CD1c-positive myeloid dendritic cell (primary cell): ENCODE results near the gene CDRT15L2.
"Not testable (repeated sequence)": the region's sequence is repeated elsewhere in the genome, so short reads cannot be mapped to it uniquely, and the experiment has no call there.

ENCODE experiments used
- DNase-seq: peaks from one replicate; pipeline ENCODE4 v3.0.0-alpha.2; 2016; ENCODE audit errors: extremely low spot score

Gene CDRT15L2

GRCh38 chr17:20579424-20579823 lies at the start of gene CDRT15L2:
CDRT15L2 (plus strand) TSS chr17:20579724; CDS start chr17:20579744, 20 bp downstream.
- not testable (repeated sequence) for DNase-seq

GRCh38 chr17:20530104-20530503 lies 49.4 kb upstream of the CDRT15L2 start:
- not testable (repeated sequence) for DNase-seq

DNA sequence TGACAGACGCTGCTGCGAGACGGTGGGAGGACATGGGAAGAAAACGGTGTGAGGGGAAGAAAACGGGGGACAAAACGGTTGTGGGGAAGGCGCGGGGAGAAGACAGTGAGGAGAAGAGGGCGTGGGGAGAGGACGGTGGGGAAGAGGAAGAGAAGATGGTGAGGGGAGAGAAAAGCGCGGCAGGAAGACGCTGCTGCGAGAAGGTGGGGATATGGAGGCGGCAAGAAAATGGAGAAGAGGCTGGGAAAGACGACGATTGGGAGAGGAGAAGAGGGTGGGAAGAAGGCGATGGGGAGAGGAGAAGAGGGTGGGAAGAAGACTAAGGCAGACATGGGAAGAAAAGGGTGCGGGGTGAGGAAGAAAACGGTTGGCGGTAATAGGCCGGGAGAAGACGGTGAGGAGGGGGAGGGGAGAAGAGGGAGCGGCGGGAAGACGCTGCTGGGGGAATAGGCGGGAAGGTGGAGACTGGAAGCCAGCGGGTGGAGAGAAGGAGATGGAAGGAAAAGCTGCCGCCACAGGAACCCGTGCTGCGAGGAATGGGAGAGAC lies 46.9 kb upstream of the CDRT15L2 start:
- not testable (repeated sequence) for DNase-seq

GRCh38 chr17:20533206-20533605 lies 46.3 kb upstream of the CDRT15L2 start:
- not testable (repeated sequence) for DNase-seq

DNA sequence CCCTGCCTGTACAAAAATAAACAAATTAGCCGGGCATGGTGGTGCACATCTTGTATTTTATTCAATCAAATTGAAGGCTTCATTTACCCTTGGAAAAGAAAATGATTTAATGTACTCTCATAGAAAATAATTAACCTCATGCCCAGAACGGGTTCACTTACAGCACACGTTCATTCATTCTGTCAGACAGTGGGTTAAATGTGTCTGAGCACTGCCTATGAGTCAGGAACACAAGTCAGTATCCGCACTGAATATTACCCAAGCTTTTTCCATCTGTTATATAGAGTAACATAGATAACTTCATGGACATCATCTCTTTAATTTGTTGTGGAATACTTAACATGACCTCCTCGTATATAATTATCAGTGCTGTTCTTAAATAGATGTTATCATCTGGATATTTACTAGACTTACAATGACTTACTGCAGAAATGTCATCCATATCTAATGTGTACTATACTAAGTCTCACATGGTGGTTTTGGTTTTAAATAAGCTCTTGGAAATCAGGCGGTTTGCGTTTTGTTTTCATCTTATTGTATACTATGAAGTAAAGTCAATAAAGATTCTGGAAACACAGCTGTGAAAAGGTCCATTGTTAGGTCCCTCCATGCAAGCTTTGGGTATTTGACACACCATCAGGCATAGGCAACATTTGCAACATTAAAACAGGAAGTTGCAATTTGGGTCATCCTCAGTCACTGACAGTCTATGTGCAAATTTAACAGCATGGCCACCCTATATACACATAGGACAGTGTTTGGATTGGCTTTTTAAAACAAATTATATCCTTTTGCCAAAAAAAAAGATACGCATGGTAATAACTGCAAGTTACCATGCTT lies 44.6 kb upstream of the CDRT15L2 start:
- not testable (repeated sequence) for DNase-seq

DNA sequence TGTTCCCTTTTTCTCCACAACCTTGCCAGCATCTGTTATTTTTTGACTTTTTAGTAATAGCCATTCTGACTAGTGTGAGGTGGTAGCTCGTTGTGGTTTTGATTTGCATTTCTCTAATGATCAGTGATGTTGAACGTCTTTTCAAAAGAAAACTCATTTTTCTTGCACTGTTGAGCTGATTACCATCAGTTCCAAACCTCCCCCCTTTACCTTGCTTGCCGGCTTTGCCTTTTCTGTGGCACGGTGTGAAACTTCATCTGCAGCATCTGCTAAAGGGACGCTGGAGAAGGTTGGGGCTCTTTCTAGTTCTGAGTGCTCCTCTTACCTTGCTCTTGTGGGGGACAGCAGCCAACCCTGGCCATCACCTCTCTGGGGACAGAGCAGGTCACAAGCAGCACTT lies 39.1 kb upstream of the CDRT15L2 start:
- not testable (repeated sequence) for DNase-seq

- DNase-seq = peak; percentile 61
Observed at GRCh38 chr17:20540865-20541264, 38.7 kb upstream of the CDRT15L2 start.

GRCh38 chr17:20541853-20542546 lies 37.5 kb upstream of the CDRT15L2 start:
- not testable (repeated sequence) for DNase-seq

- not testable (repeated sequence) for DNase-seq
Observed at GRCh38 chr17:20547923-20548322, 31.6 kb upstream of the CDRT15L2 start.

DNA sequence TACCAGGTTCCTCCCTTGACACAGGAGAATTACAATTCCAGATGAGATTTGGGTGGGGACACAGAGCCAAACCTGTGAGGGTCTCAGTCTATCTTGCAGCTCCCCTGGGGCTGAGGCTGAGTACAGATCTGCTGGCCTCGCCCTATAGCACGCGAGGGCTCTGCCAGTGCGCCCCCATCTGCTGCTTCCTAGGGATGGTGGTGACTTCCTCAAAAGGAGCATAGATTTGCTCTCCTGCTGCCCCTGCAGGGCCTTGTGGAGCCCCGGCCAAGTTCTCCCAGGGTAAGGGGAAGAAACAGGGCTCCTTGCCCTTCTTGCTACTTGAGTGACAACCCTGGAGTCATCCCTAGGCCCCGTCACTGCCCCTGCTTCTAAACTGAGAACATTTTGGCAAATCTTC lies 26.6 kb upstream of the CDRT15L2 start:
- not testable (repeated sequence) for DNase-seq

DNA sequence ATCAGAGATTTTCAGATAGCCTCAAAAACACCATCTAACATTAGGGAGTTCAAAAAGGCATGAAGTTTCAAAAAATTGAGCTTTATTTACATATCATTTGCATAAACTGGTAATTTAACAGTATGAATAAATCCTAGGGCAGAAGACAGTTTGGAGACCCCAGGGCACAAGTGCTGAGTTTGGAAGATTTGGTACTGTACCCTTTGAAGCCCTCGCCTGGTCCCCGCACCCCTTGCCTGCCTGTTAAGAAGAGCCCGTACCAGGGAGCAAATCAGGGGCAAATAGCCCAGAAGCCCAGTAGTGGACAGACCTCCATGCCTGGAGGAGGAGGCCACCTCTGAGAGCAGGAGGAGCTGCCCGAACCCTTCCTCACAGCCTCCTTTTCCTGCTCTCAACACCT lies 24.8 kb upstream of the CDRT15L2 start:
- DNase-seq = not testable (repeated sequence)

- not testable (repeated sequence) for DNase-seq
Observed at GRCh38 chr17:20555135-20556010, 24.2 kb upstream of the CDRT15L2 start.

DNA sequence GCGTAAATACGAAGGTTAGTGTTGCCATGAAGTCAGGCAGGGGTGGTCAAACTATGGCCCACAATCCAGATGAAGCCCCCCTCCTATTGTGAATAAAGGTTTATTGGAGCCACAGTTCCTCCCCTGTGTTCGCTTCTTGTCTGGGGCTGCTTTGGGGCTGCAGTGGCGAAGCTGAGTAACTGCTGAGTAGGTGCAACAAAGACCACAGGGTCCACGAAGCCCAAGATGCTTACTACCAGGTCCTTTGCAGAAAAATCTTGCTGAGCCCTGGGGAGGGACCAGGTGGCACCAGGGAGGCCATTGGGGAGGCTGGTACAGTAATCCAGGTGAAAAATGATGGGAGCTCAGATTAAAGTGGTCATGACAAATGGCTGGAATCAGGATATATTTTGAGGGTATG lies 21.4 kb upstream of the CDRT15L2 start:
- not testable (repeated sequence) for DNase-seq

- not testable (repeated sequence) for DNase-seq
Observed at GRCh38 chr17:20559018-20559417, 20.5 kb upstream of the CDRT15L2 start.

DNA sequence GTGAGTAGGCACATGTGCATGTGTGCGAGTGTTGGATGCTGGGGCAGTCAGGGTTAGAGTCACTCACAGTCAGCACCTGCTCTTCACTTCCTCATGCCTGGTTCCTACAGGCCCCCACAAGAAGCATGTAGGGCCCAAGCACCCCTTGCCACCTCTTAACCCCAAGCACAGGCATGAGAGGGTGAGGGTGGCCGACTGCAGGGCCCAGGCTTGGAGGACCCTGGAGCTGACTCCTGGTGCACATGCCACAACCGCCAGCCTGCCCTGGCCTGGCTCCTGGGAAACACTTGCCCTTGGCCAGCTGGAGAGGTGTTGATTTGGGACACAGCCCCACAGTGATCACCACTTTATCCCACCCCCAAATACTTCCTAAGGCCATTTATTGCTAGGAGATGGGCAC lies 16.9 kb upstream of the CDRT15L2 start:
- no peak for DNase-seq

GRCh38 chr17:20565245-20565644 lies 14.3 kb upstream of the CDRT15L2 start:
- not testable (repeated sequence) for DNase-seq

DNA sequence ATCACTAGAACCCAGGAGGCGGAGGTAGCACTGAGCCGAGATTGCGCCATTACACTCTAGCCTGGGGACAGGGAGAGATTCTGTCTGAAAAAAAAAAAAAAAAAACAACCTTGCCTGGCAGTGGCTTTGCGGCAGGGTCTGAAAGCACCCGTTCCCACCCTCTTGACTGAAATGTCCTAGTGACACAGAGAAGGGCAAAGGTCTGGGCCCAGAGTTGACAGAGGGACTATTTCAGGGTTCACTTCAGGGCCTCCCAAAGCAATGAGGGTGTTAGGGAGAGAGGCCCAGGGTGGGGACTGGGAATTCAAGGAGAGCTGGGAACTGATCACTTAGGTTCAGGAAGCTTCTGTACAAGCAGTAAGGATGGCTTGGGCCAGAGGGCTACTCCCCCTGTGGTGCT lies 13.8 kb upstream of the CDRT15L2 start:
- no peak for DNase-seq

DNA sequence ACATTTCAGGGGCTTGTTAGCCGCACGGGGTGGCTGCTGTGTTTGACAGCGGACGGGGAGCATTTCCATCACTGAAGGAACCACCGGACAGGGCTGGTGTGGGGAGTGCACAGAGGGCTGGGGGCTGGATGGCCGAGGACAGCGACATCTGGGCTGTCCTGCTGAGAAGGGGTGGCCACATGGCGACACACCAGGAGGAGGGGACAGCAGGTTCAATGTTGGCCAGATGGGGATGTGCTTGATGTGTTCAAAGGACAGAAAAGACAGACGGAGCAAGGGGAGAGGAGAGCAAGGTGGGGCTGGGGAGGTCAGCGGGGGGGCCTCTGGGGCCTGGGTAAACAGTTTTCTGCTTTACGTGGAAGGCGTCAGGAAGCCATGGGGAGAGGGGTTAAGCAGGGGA lies 12.8 kb upstream of the CDRT15L2 start:
- DNase-seq = not testable (repeated sequence)

DNA sequence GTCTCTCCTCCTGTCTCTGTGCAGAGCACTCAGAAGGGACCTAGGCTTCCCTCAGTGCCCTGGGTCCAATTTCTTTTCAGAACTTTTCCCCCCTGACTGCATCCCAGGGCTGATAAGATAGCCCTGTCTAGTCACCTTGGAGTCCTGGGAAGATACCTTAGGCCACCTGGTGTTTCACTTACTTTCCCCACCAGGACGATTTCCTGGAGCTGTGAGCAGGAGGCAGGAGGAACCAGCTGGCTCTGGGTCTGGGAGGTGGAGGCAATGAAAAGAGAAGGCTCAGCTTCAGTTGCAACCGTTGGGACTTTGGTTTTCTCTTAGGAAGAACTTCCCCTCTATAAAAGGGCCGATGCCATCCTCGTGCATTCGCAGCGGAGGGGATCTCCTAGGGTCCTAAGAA lies 12.1 kb upstream of the CDRT15L2 start:
- DNase-seq = not testable (repeated sequence)

DNA sequence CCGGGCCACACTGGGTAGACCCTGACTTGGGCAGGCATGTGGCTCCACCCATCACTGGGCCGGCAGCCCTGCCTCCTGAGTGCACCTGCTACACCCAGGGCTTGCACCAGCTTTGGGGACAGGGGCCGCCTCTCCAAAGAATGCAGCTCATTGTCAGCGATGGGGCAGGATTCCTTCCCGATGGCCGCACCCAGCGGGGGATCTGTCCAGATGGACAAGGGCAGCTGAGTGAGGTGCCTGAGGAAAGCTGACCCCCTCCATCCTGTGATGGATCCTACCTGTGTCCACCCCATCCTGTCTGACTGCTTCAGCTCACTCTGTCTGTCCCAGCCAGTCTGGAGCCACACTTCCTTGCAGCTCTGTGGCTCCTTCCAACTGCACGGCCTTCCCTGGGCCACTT lies 10.9 kb upstream of the CDRT15L2 start:
- not testable (repeated sequence) for DNase-seq

GRCh38 chr17:20571653-20572052 lies 7.9 kb upstream of the CDRT15L2 start:
- DNase-seq = not testable (repeated sequence)
